Measurements from ENCODE around the gene ADCY3.

- TF ChIP-seq POLR2AphosphoS5 (IDR thresholded peaks at IDR 0.05; ENCODE audit: low read depth, low read length) (no peak), REST (IDR thresholded peaks at IDR 0.05; ENCODE audit: insufficient read depth in 1 of 2, low read depth in 2 of 2, low read length in 2 of 2) (no peak), TAF1 (IDR thresholded peaks at IDR 0.05; ENCODE audit: borderline replicate concordance, insufficient read depth, low read length) (no peak), SIN3A (IDR thresholded peaks at IDR 0.05; ENCODE audit: borderline replicate concordance, insufficient read depth, low read length) (no peak), FOXP2 (optimal IDR thresholded peaks at IDR 0.05; ENCODE audit: borderline replicate concordance, extremely low read depth, extremely low read length, insufficient read depth) (no peak)
Measured at GRCh38 chr2:24920098-24920808, at the start of gene ADCY3.
